Right lobe of liver (tissue), 4 donors: Measurements from ENCODE around the gene STX1B.

Experiments used
- POLR2A ChIP-seq: fragments of 450-650 bp; IDR thresholded peaks from one replicate; pipeline ENCODE4 v1.6.1; 2017; ENCODE audit warnings: antibody characterized with exemption, mild to moderate bottlenecking
- TF ChIP-seq, protein P1 (sequence below), 4 donors: fragments of 200-600 bp in 3 of 4; fragments of 450-650 bp in 1 of 4; IDR thresholded peaks; one replicate each; pipeline versions ENCODE4 v1.5.1 to v1.8.0; 2016 to 2022; ENCODE audit warnings: antibody characterized with exemption in 4 of 4, mild to moderate bottlenecking in 2 of 4
- donor health status: DM: no; HTN: no; CAD: no.
- donor health status: DM: no; HTN: no; CAD: no.
- donor health status: DM: no; HTN: yes; CAD: no.

- TF ChIP-seq, protein P1, sequence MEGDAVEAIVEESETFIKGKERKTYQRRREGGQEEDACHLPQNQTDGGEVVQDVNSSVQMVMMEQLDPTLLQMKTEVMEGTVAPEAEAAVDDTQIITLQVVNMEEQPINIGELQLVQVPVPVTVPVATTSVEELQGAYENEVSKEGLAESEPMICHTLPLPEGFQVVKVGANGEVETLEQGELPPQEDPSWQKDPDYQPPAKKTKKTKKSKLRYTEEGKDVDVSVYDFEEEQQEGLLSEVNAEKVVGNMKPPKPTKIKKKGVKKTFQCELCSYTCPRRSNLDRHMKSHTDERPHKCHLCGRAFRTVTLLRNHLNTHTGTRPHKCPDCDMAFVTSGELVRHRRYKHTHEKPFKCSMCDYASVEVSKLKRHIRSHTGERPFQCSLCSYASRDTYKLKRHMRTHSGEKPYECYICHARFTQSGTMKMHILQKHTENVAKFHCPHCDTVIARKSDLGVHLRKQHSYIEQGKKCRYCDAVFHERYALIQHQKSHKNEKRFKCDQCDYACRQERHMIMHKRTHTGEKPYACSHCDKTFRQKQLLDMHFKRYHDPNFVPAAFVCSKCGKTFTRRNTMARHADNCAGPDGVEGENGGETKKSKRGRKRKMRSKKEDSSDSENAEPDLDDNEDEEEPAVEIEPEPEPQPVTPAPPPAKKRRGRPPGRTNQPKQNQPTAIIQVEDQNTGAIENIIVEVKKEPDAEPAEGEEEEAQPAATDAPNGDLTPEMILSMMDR (IDR thresholded peaks at IDR 0.05): no peak
- no peak for TF ChIP-seq POLR2A
Observed at GRCh38 chr16:31042866-31043265, 32.4 kb upstream of the STX1B start.
